ENCODE results near the gene HOXD1. TPM values are rescaled to one million over a fixed set of nuclear protein-coding genes. Genes with fewer than 3 reads are reported as not detected.
A peak's percentile ranks its signal among the peaks of the same experiment; 100 is the strongest.

HOXD1 gene
- total RNA-seq, 5 donors from 2014 or later (not counting 1 experiment from before 2014, with no cell fraction given), result not detected

- no peak for ATAC-seq (replicated peaks in 1 of 4)
- H3K36me3 Mint-ChIP-seq, result no peaks in the 10 kb centered on the region
- DNase-seq, result no peak
- 7% methylated on average over 17 of the region's 22 CpGs for WGBS (ENCODE audit: insufficient coverage)
- H3K27me3 Mint-ChIP-seq, result peaks cover 60 to 82% of the 10 kb centered on the region in 2 donors
- POLR2A ChIA-PET, result no interaction called here
- Histone ChIP-seq H3K4me1 (ENCODE audit: control insufficient read depth in 1 of 2, extremely low read depth in 1 of 2, insufficient read depth in 2 of 2, low read length in 2 of 2) (peaks cover 2 to 24% of the 10 kb centered on the region in 2 experiments), H3K4me3 (ENCODE audit: control insufficient read depth in 1 of 2, extremely low read depth in 1 of 2, low read length in 1 of 2) (no peak overlapping the region), H3K27ac (ENCODE audit: low read length) (no peak overlapping the region), H3K27me3 (replicated peaks in 1 of 2; ENCODE audit: control insufficient read depth in 2 of 2, extremely low read depth in 1 of 2, insufficient read depth in 2 of 2, low read length in 1 of 2) (peaks cover 17 to 78% of the 10 kb centered on the region in 2 experiments), H3K9me3 (no peaks in the 10 kb centered on the region), H3K36me3 (ENCODE audit: control insufficient read depth in 2 of 2, extremely low read depth in 1 of 2, insufficient read depth in 1 of 2, low read length in 1 of 2) (no peaks in the 10 kb centered on the region)
- H3K4me1 Mint-ChIP-seq, result peaks cover 12 to 22% (median 14%) of the 10 kb centered on the region in 3 donors
- no peak overlapping the region for H3K27ac Mint-ChIP-seq
- CTCF ChIA-PET, result no interaction called here
- H3K9me3 Mint-ChIP-seq, result no peaks in the 10 kb centered on the region
- peak overlapping the region in 1 of 3 donors; percentile 30 for H3K4me3 Mint-ChIP-seq
These were observed 30.3 kb upstream of the HOXD1 start for GRCh38 chr2:176158186-176158591.

GRCh38 chr2:176158855-176159662 is 29.4 kb upstream of the HOXD1 start:
- H3K27ac Mint-ChIP-seq, result no peak overlapping the region
- H3K36me3 Mint-ChIP-seq, result no peaks in the 10 kb centered on the region
- POLR2A ChIA-PET, result interaction anchor here (0.6 kb wide), 2 partner anchors 138 to 366 kb away, joined by 3 to 4 read pairs; no protein-coding TSS in a partner anchor

GRCh38 chr2:176159663-176160250 is 28.7 kb upstream of the HOXD1 start:
- DNase-seq (no peak), ATAC-seq (replicated peaks in 1 of 4) (no peak)
- Mint-ChIP-seq H3K27me3 (peaks cover 62 to 84% of the 10 kb centered on the region in 2 donors), H3K9me3 (peaks cover 0 to 5% (median 4%) of the 10 kb centered on the region in 3 donors), H3K36me3 (no peaks in the 10 kb centered on the region), H3K4me3 (peak overlapping the region in 1 of 3 donors; percentile 36), H3K27ac (no peak overlapping the region), H3K4me1 (peaks cover 19 to 24% (median 22%) of the 10 kb centered on the region in 3 donors)
- Histone ChIP-seq H3K4me1 (ENCODE audit: control insufficient read depth in 1 of 2, extremely low read depth in 1 of 2, insufficient read depth in 2 of 2, low read length in 2 of 2) (peaks cover 2 to 28% of the 10 kb centered on the region in 2 experiments), H3K36me3 (ENCODE audit: control insufficient read depth in 2 of 2, extremely low read depth in 1 of 2, insufficient read depth in 1 of 2, low read length in 1 of 2) (no peaks in the 10 kb centered on the region), H3K9me3 (no peaks in the 10 kb centered on the region), H3K4me3 (ENCODE audit: control insufficient read depth in 1 of 2, extremely low read depth in 1 of 2, low read length in 1 of 2) (no peak overlapping the region), H3K27ac (ENCODE audit: low read length) (no peak overlapping the region), H3K27me3 (replicated peaks in 1 of 2; ENCODE audit: control insufficient read depth in 2 of 2, extremely low read depth in 1 of 2, insufficient read depth in 2 of 2, low read length in 1 of 2) (peaks cover 27 to 89% of the 10 kb centered on the region in 2 experiments)
- CTCF ChIA-PET, result interaction anchor here in 1 of 2 donors (0.9 kb wide), 1 partner anchor 33 kb away, joined by 3 read pairs; no protein-coding TSS in a partner anchor
- 8% methylated on average over 43 of the region's 44 CpGs for WGBS (ENCODE audit: insufficient coverage)
- POLR2A ChIA-PET, result interaction anchor here (0.5 to 0.6 kb wide), 3 partner anchors 48 to 366 kb away, joined by 3 to 11 read pairs (median 4); no protein-coding TSS in a partner anchor

More at GRCh38 chr2:176158855-176159662, 29.4 kb upstream of the HOXD1 start:
- H3K27me3 ChIP-seq (replicated peaks in 1 of 2; ENCODE audit: control insufficient read depth in 2 of 2, extremely low read depth in 1 of 2, insufficient read depth in 2 of 2, low read length in 1 of 2), result peaks cover 24 to 83% of the 10 kb centered on the region in 2 experiments
- no peaks in the 10 kb centered on the region for H3K36me3 ChIP-seq (ENCODE audit: control insufficient read depth in 2 of 2, extremely low read depth in 1 of 2, insufficient read depth in 1 of 2, low read length in 1 of 2)
- Mint-ChIP-seq H3K9me3 (peaks cover 0 to 5% (median 2%) of the 10 kb centered on the region in 3 donors), H3K4me1 (peaks cover 16 to 22% (median 18%) of the 10 kb centered on the region in 3 donors), H3K4me3 (peak overlapping the region in 1 of 3 donors; percentile 36), H3K27me3 (peaks cover 63 to 84% of the 10 kb centered on the region in 2 donors)
- H3K27ac ChIP-seq (ENCODE audit: low read length), result no peak overlapping the region
- CTCF ChIA-PET, result interaction anchor here in 1 of 2 donors (0.9 kb wide), 1 partner anchor 32 kb away, joined by 3 read pairs; no protein-coding TSS in a partner anchor
- DNase-seq (no peak), ATAC-seq (replicated peaks in 1 of 4) (no peak)
- no peak overlapping the region for H3K4me3 ChIP-seq (ENCODE audit: control insufficient read depth in 1 of 2, extremely low read depth in 1 of 2, low read length in 1 of 2)
- peaks cover 2 to 24% of the 10 kb centered on the region in 2 experiments for H3K4me1 ChIP-seq (ENCODE audit: control insufficient read depth in 1 of 2, extremely low read depth in 1 of 2, insufficient read depth in 2 of 2, low read length in 2 of 2)
- no peaks in the 10 kb centered on the region for H3K9me3 ChIP-seq
- WGBS (ENCODE audit: insufficient coverage), result 12% methylated on average over 21 of the region's 39 CpGs

- H3K27me3 Mint-ChIP-seq, result peaks cover 60 to 84% of the 10 kb centered on the region in 2 donors
- H3K27ac ChIP-seq (ENCODE audit: low read length), result no peak overlapping the region
- H3K36me3 Mint-ChIP-seq, result no peaks in the 10 kb centered on the region
- H3K4me3 Mint-ChIP-seq, result peak overlapping the region in 1 of 3 donors; percentile 15
- H3K36me3 ChIP-seq (ENCODE audit: control insufficient read depth in 2 of 2, extremely low read depth in 1 of 2, insufficient read depth in 1 of 2, low read length in 1 of 2), result no peaks in the 10 kb centered on the region
- DNase-seq (no peak), ATAC-seq (replicated peaks in 1 of 4) (no peak)
- H3K27me3 ChIP-seq (replicated peaks in 1 of 2; ENCODE audit: control insufficient read depth in 2 of 2, extremely low read depth in 1 of 2, insufficient read depth in 2 of 2, low read length in 1 of 2), result peaks cover 30 to 94% of the 10 kb centered on the region in 2 experiments
- H3K4me1 Mint-ChIP-seq, result peaks cover 19 to 27% (median 22%) of the 10 kb centered on the region in 3 donors
- H3K4me1 ChIP-seq (ENCODE audit: control insufficient read depth in 1 of 2, extremely low read depth in 1 of 2, insufficient read depth in 2 of 2, low read length in 2 of 2), result peaks cover 2 to 34% of the 10 kb centered on the region in 2 experiments
- H3K27ac Mint-ChIP-seq, result no peak overlapping the region
- H3K9me3 ChIP-seq, result no peaks in the 10 kb centered on the region
- POLR2A ChIA-PET, result interaction anchor here (0.5 to 0.6 kb wide), 5 partner anchors 9 to 365 kb away, joined by 3 to 11 read pairs (median 6); partner anchors contain the start of gene HOXD4 (in 1 of the 2)
- no peak overlapping the region for H3K4me3 ChIP-seq (ENCODE audit: control insufficient read depth in 1 of 2, extremely low read depth in 1 of 2, low read length in 1 of 2)
- 14% methylated on average over 44 of the region's 50 CpGs for WGBS (ENCODE audit: insufficient coverage)
- H3K9me3 Mint-ChIP-seq, result peaks cover 0 to 5% (median 4%) of the 10 kb centered on the region in 3 donors
- CTCF ChIA-PET, result interaction anchor here in 1 of 2 donors (0.9 kb wide), 1 partner anchor 33 kb away, joined by 3 read pairs; no protein-coding TSS in a partner anchor
These were observed 28.1 kb upstream of the HOXD1 start for GRCh38 chr2:176160251-176160985.

GRCh38 chr2:176160986-176161824 is 27.3 kb upstream of the HOXD1 start:
- no peak for ATAC-seq (replicated peaks in 1 of 4)
- H3K9me3 Mint-ChIP-seq, result peaks cover 0 to 5% (median 4%) of the 10 kb centered on the region in 3 donors
- Histone ChIP-seq H3K27ac (ENCODE audit: low read length) (no peak overlapping the region), H3K36me3 (ENCODE audit: control insufficient read depth in 2 of 2, extremely low read depth in 1 of 2, insufficient read depth in 1 of 2, low read length in 1 of 2) (no peaks in the 10 kb centered on the region), H3K9me3 (no peaks in the 10 kb centered on the region), H3K4me1 (ENCODE audit: control insufficient read depth in 1 of 2, extremely low read depth in 1 of 2, insufficient read depth in 2 of 2, low read length in 2 of 2) (peaks cover 2 to 36% of the 10 kb centered on the region in 2 experiments), H3K27me3 (replicated peaks in 1 of 2; ENCODE audit: control insufficient read depth in 2 of 2, extremely low read depth in 1 of 2, insufficient read depth in 2 of 2, low read length in 1 of 2) (peaks cover 28 to 92% of the 10 kb centered on the region in 2 experiments), H3K4me3 (ENCODE audit: control insufficient read depth in 1 of 2, extremely low read depth in 1 of 2, low read length in 1 of 2) (no peak overlapping the region)
- peaks cover 19 to 27% (median 22%) of the 10 kb centered on the region in 3 donors for H3K4me1 Mint-ChIP-seq
- peak overlapping the region in 1 of 3 donors; percentile 15 for H3K4me3 Mint-ChIP-seq
- WGBS (ENCODE audit: insufficient coverage), result 25% methylated on average over 14 of the region's 22 CpGs
- H3K27ac Mint-ChIP-seq, result no peak overlapping the region
- POLR2A ChIA-PET, result interaction anchor here (0.5 to 0.6 kb wide), 2 partner anchors 11 to 77 kb away, joined by 3 to 6 read pairs; no protein-coding TSS in a partner anchor
- CTCF ChIA-PET, result interaction anchor here in 1 of 2 donors (1.6 kb wide), 1 partner anchor 34 kb away, joined by 4 read pairs; no protein-coding TSS in a partner anchor
- H3K27me3 Mint-ChIP-seq, result peaks cover 60 to 86% of the 10 kb centered on the region in 2 donors
- no peaks in the 10 kb centered on the region for H3K36me3 Mint-ChIP-seq
- no peak for DNase-seq
